IgD-negative memory B cell (primary cell): ENCODE measurements around the gene FUBP1. TPM values are rescaled to one million over a fixed set of nuclear protein-coding genes. Genes with fewer than 3 reads are reported as not detected.
"Not testable (repeated sequence)": the region's sequence is repeated elsewhere in the genome, so short reads cannot be mapped to it uniquely, and the experiment has no call there.

ENCODE experiments used
- H3K27ac Mint-ChIP-seq, 3 donors: one replicate each; pipeline ENCODE4 v1.8.0; 2020 to 2022; ENCODE audit warnings: mild to moderate bottlenecking in 3 of 3, mixed read lengths in 3 of 3, moderate library complexity in 1 of 3
- H3K27me3 Mint-ChIP-seq: one replicate; pipeline ENCODE4 v1.8.0; 2021; ENCODE audit warnings: mixed read lengths
- H3K36me3 Mint-ChIP-seq: one replicate; pipeline ENCODE4 v1.8.0; 2020; ENCODE audit warnings: mild to moderate bottlenecking, mixed read lengths
- H3K4me1 Mint-ChIP-seq, 3 donors: one replicate each; pipeline ENCODE4 v1.8.0; 2020 to 2022; ENCODE audit warnings: mixed read lengths in 3 of 3, mild to moderate bottlenecking in 1 of 3
- H3K4me3 Mint-ChIP-seq, 4 donors: one replicate each; pipeline ENCODE4 v1.8.0; 2020 to 2022; ENCODE audit warnings: mild to moderate bottlenecking in 4 of 4, mixed read lengths in 4 of 4, moderate library complexity in 3 of 4
- H3K9me3 Mint-ChIP-seq, 3 donors: one replicate each; pipeline ENCODE4 v1.8.0; 2020 to 2021; ENCODE audit warnings: mixed read lengths in 3 of 3, mild to moderate bottlenecking in 1 of 3
- polyA plus RNA-seq: library from polyadenylated mRNA; unstranded; fragments of 300-500 nt; fragmentation: Illumina TruSeq; gene quantifications from one replicate; pipeline ENCODE4 v1.2.3, GENCODE V29; 2021

FUBP1 gene
- polyA plus RNA-seq, 1 donor from 2014 or later = 48.2 TPM

- Mint-ChIP-seq H3K4me3 (peak overlapping the region; percentile 41 to 81 (median 58)), H3K36me3 (no peaks in the 10 kb centered on the region), H3K27me3 (no peaks in the 10 kb centered on the region), H3K27ac (peak overlapping the region; percentile 94 to 99 (median 99)), H3K9me3 (peaks cover 0 to 2% (median 0%) of the 10 kb centered on the region in 3 donors), H3K4me1 (peaks cover 9 to 27% (median 23%) of the 10 kb centered on the region in 3 donors)
Measured at GRCh38 chr1:78003070-78003746, 24.3 kb upstream of the FUBP1 start.

GRCh38 chr1:78000536-78000935 lies 21.7 kb upstream of the FUBP1 start:
- not testable (repeated sequence) for H3K27me3 Mint-ChIP-seq, H3K36me3 Mint-ChIP-seq, H3K9me3 Mint-ChIP-seq, H3K4me3 Mint-ChIP-seq
- Mint-ChIP-seq H3K4me1 (peaks cover 6 to 20% (median 17%) of the 10 kb centered on the region in 3 donors), H3K27ac (peak overlapping the region in 1 of 3 donors; percentile 23)

- H3K4me1 Mint-ChIP-seq = peaks cover under 1 to 4% (median 2%) of the 10 kb centered on the region in 3 donors
- H3K27me3 Mint-ChIP-seq = no peaks in the 10 kb centered on the region
- H3K36me3 Mint-ChIP-seq = peaks cover 3% of the 10 kb centered on the region
- no peaks in the 10 kb centered on the region for H3K9me3 Mint-ChIP-seq
- H3K27ac Mint-ChIP-seq = no peak overlapping the region
- H3K4me3 Mint-ChIP-seq = no peak overlapping the region
Measured at GRCh38 chr1:77996734-77997133, 17.9 kb upstream of the FUBP1 start.

- Mint-ChIP-seq H3K27ac (no peak overlapping the region), H3K27me3 (no peaks in the 10 kb centered on the region), H3K4me1 (peaks cover 9 to 15% (median 9%) of the 10 kb centered on the region in 3 donors), H3K36me3 (peaks cover 5% of the 10 kb centered on the region), H3K9me3 (no peaks in the 10 kb centered on the region), H3K4me3 (no peak overlapping the region)
Measured at GRCh38 chr1:77994117-77994705, 15.3 kb upstream of the FUBP1 start.

- no peaks in the 10 kb centered on the region for H3K9me3 Mint-ChIP-seq
- H3K27ac Mint-ChIP-seq = no peak overlapping the region
Measured at GRCh38 chr1:77991638-77992037, 12.8 kb upstream of the FUBP1 start.

GRCh38 chr1:77990629-77991204 lies 11.8 kb upstream of the FUBP1 start:
- Mint-ChIP-seq H3K9me3 (no peaks in the 10 kb centered on the region), H3K36me3 (peaks cover 11% of the 10 kb centered on the region), H3K27ac (peak overlapping the region in 1 of 3 donors; percentile 32), H3K4me3 (no peak overlapping the region), H3K27me3 (no peaks in the 10 kb centered on the region), H3K4me1 (peaks cover 17 to 25% (median 23%) of the 10 kb centered on the region in 3 donors)

More at GRCh38 chr1:77991638-77992037, 12.8 kb upstream of the FUBP1 start:
- H3K4me3 Mint-ChIP-seq = no peak overlapping the region
- H3K36me3 Mint-ChIP-seq = peaks cover 11% of the 10 kb centered on the region
- no peaks in the 10 kb centered on the region for H3K27me3 Mint-ChIP-seq
- peaks cover 16 to 19% (median 17%) of the 10 kb centered on the region in 3 donors for H3K4me1 Mint-ChIP-seq

- H3K4me1 Mint-ChIP-seq = peaks cover 17 to 29% (median 25%) of the 10 kb centered on the region in 3 donors
- H3K4me3 Mint-ChIP-seq = no peak overlapping the region
Measured at GRCh38 chr1:77989744-77990143, 10.9 kb upstream of the FUBP1 start.

GRCh38 chr1:77987919-77988318 lies 9.0 kb upstream of the FUBP1 start:
- Mint-ChIP-seq H3K27me3 (no peaks in the 10 kb centered on the region), H3K27ac (peak overlapping the region in 1 of 3 donors; percentile 4), H3K36me3 (peaks cover 9% of the 10 kb centered on the region), H3K9me3 (no peaks in the 10 kb centered on the region), H3K4me1 (peaks cover 17 to 32% (median 23%) of the 10 kb centered on the region in 3 donors), H3K4me3 (no peak overlapping the region)

More at GRCh38 chr1:77989744-77990143, 10.9 kb upstream of the FUBP1 start:
- Mint-ChIP-seq H3K36me3 (peaks cover 11% of the 10 kb centered on the region), H3K27ac (no peak overlapping the region), H3K27me3 (no peaks in the 10 kb centered on the region), H3K9me3 (no peaks in the 10 kb centered on the region)

GRCh38 chr1:77986810-77987209 lies 7.9 kb upstream of the FUBP1 start:
- peaks cover 17 to 32% (median 23%) of the 10 kb centered on the region in 3 donors for H3K4me1 Mint-ChIP-seq
- no peak overlapping the region for H3K27ac Mint-ChIP-seq
- H3K9me3 Mint-ChIP-seq = no peaks in the 10 kb centered on the region
- H3K4me3 Mint-ChIP-seq = no peak overlapping the region
- peaks cover 7% of the 10 kb centered on the region for H3K36me3 Mint-ChIP-seq
- H3K27me3 Mint-ChIP-seq = no peaks in the 10 kb centered on the region

- Mint-ChIP-seq H3K9me3 (no peaks in the 10 kb centered on the region), H3K27ac (no peak overlapping the region), H3K4me3 (peak overlapping the region in 1 of 4 donors; percentile 29), H3K27me3 (no peaks in the 10 kb centered on the region), H3K36me3 (peaks cover 6% of the 10 kb centered on the region), H3K4me1 (peaks cover 16 to 33% (median 26%) of the 10 kb centered on the region in 3 donors)
Measured at GRCh38 chr1:77984629-77985028, 5.8 kb upstream of the FUBP1 start.

- H3K9me3 Mint-ChIP-seq = no peaks in the 10 kb centered on the region
- peak overlapping the region in 1 of 4 donors; percentile 29 for H3K4me3 Mint-ChIP-seq
- H3K36me3 Mint-ChIP-seq = peaks cover 6% of the 10 kb centered on the region
- H3K27ac Mint-ChIP-seq = no peak overlapping the region
- H3K4me1 Mint-ChIP-seq = peaks cover 11 to 26% (median 26%) of the 10 kb centered on the region in 3 donors
- no peaks in the 10 kb centered on the region for H3K27me3 Mint-ChIP-seq
Measured at GRCh38 chr1:77983997-77984355, 5.1 kb upstream of the FUBP1 start.

- H3K27ac Mint-ChIP-seq, H3K4me3 Mint-ChIP-seq, H3K27me3 Mint-ChIP-seq, H3K36me3 Mint-ChIP-seq, H3K9me3 Mint-ChIP-seq: not testable (repeated sequence)
- H3K4me1 Mint-ChIP-seq = peaks cover 9 to 23% (median 21%) of the 10 kb centered on the region in 3 donors
Measured at GRCh38 chr1:77983352-77983996, 4.6 kb upstream of the FUBP1 start.

- Mint-ChIP-seq H3K9me3 (no peaks in the 10 kb centered on the region), H3K4me3 (no peak overlapping the region), H3K4me1 (peaks cover 29 to 34% (median 33%) of the 10 kb centered on the region in 3 donors), H3K36me3 (no peaks in the 10 kb centered on the region), H3K27ac (no peak overlapping the region), H3K27me3 (no peaks in the 10 kb centered on the region)
Measured at GRCh38 chr1:77978293-77978968, 441 bp downstream of the FUBP1 start.

- peaks cover 30 to 35% (median 34%) of the 10 kb centered on the region in 3 donors for H3K4me1 Mint-ChIP-seq
Measured at GRCh38 chr1:77977989-77978292, 931 bp downstream of the FUBP1 start.

More at GRCh38 chr1:77977989-77978292, 931 bp downstream of the FUBP1 start:
- no peak overlapping the region for H3K27ac Mint-ChIP-seq
- H3K36me3 Mint-ChIP-seq = no peaks in the 10 kb centered on the region
- H3K4me3 Mint-ChIP-seq = no peak overlapping the region
- H3K9me3 Mint-ChIP-seq = no peaks in the 10 kb centered on the region
- no peaks in the 10 kb centered on the region for H3K27me3 Mint-ChIP-seq
